B cell (primary cell): Measurements from ENCODE around the gene CD247. TPM values are rescaled to one million over a fixed set of nuclear protein-coding genes. Genes with fewer than 3 reads are reported as not detected.

Experiments used
- ATAC-seq: fragments of 200-7000 bp; cut with Tn5 transposase; one replicate; pipeline ENCODE4 v1.10.0; 2021; ENCODE audit warnings: low read depth, mild to moderate bottlenecking, moderate number of reproducible peaks, moderate library complexity
- CTCF ChIA-PET: fragments of 350-600 bp; sonication (Branson Sonifier 250); formaldehyde crosslinking; loops from one replicate; lab custom pipeline; 2021; ENCODE audit warnings: antibody characterized with exemption, inconsistent platforms; lab: Charles Lee
- POLR2A ChIA-PET: fragments of 350-600 bp; sonication (Branson Sonifier 250); formaldehyde crosslinking; loops from one replicate; lab custom pipeline; 2021; ENCODE audit warnings: antibody characterized with exemption; lab: Charles Lee
- DNase-seq: peaks from one replicate; pipeline ENCODE4 v3.0.0; 2013
- H2AFZ ChIP-seq: 2 replicates; pipeline ENCODE4 v1.6.1; 2012; ENCODE audit warnings: mild to moderate bottlenecking, low read depth, low read length; ENCODE audit not compliant: insufficient read depth, poor library complexity, severe bottlenecking
- H3K27ac ChIP-seq, 2 donors: 1 replicate in 1 of 2; 2 replicates in 1 of 2; pipeline ENCODE4 v1.5.1; 2012 to 2013; ENCODE audit warnings: low read length in 2 of 2, mild to moderate bottlenecking in 2 of 2, moderate library complexity in 1 of 2
- H3K27me3 ChIP-seq, 4 experiments: fragments of 200-600 bp in 1 of 4; sonication (generic) in 1 of 4; replicated peaks in 1 of 4; 1 replicate in 2 of 4; 2 replicates in 2 of 4; pipeline versions ENCODE4 v1.6.1 to v1.7.0; 2013 to 2016; ENCODE audit warnings: low read length in 3 of 4, mild to moderate bottlenecking in 2 of 4, mixed read lengths in 1 of 4, moderate library complexity in 1 of 4; ENCODE audit not compliant: insufficient read depth in 4 of 4, control insufficient read depth in 3 of 4; ENCODE audit errors: control extremely low read depth in 1 of 4
- H3K36me3 ChIP-seq, 2 experiments: replicated peaks in 1 of 2; 1 replicate in 1 of 2; 2 replicates in 1 of 2; pipeline versions ENCODE4 v1.6.1 to v1.7.1; 2013; ENCODE audit warnings: low read length in 1 of 2; ENCODE audit not compliant: insufficient read depth in 2 of 2, control insufficient read depth in 1 of 2; ENCODE audit errors: control extremely low read depth in 1 of 2, extremely low read depth in 1 of 2
- H3K4me1 ChIP-seq, 2 donors: fragments of 200-600 bp in 1 of 2; sonication (generic) in 1 of 2; 1 replicate in 1 of 2; 2 replicates in 1 of 2; pipeline versions ENCODE4 v1.5.1 to v1.6.1; 2013 to 2017; ENCODE audit warnings: low read length in 2 of 2; ENCODE audit not compliant: control insufficient read depth in 2 of 2, insufficient read depth in 2 of 2
- H3K4me2 ChIP-seq: replicated peaks from 2 replicates; pipeline ENCODE3; 2012; ENCODE audit warnings: mild to moderate bottlenecking, low read depth, low read length; ENCODE audit not compliant: poor library complexity, severe bottlenecking
- H3K4me3 ChIP-seq, 5 experiments: fragments of 200-600 bp in 1 of 5; sonication (generic) in 1 of 5; 1 replicate in 3 of 5; 2 replicates in 2 of 5; pipeline versions ENCODE4 v1.5.1 to v1.7.0; 2011 to 2016; ENCODE audit warnings: low read length in 4 of 5, mild to moderate bottlenecking in 4 of 5, low read depth in 2 of 5, control low read depth in 1 of 5, moderate library complexity in 1 of 5; ENCODE audit not compliant: insufficient read depth in 1 of 5; ENCODE audit errors: control extremely low read depth in 1 of 5, extremely low read depth in 1 of 5
- H3K79me2 ChIP-seq: fragments of 200-600 bp; sonication (generic); one replicate; pipeline ENCODE4 v1.6.0; 2016; ENCODE audit warnings: low read length; ENCODE audit not compliant: control insufficient read depth, insufficient read depth
- H3K9ac ChIP-seq: fragments of 200-600 bp; sonication (generic); 2 replicates; pipeline ENCODE4 v1.6.1; 2017; ENCODE audit warnings: mild to moderate bottlenecking, low read length, moderate library complexity
- H3K9me3 ChIP-seq, 3 donors: one replicate each; pipeline versions ENCODE4 v1.6.1 to v1.7.1; 2013; ENCODE audit warnings: low read length in 2 of 3; ENCODE audit not compliant: control insufficient read depth in 2 of 3, insufficient read depth in 1 of 3; ENCODE audit errors: control extremely low read depth in 1 of 3
- H4K20me1 ChIP-seq: 2 replicates; pipeline ENCODE4 v1.6.0; 2012; ENCODE audit warnings: mild to moderate bottlenecking, low read length; ENCODE audit not compliant: insufficient read depth, control insufficient read depth, poor library complexity, severe bottlenecking
- H3K27ac Mint-ChIP-seq: one replicate; pipeline ENCODE4 v1.8.0; 2021; ENCODE audit warnings: mixed read lengths
- H3K27me3 Mint-ChIP-seq: one replicate; pipeline ENCODE4 v1.8.0; 2021; ENCODE audit warnings: mixed read lengths
- H3K4me1 Mint-ChIP-seq: one replicate; pipeline ENCODE4 v1.8.0; 2021; ENCODE audit warnings: mixed read lengths
- H3K4me3 Mint-ChIP-seq: one replicate; pipeline ENCODE4 v1.8.0; 2021; ENCODE audit warnings: mixed read lengths
- H3K9me3 Mint-ChIP-seq: one replicate; pipeline ENCODE4 v1.8.0; 2022; ENCODE audit warnings: mixed read lengths; ENCODE audit not compliant: insufficient read depth
- CTCF ChIP-seq: fragments of 200-600 bp; IDR thresholded peaks from one replicate; pipeline ENCODE4 v1.8.0; 2022; ENCODE audit warnings: antibody characterized with exemption, mild to moderate bottlenecking
- EZH2 ChIP-seq: IDR thresholded peaks from 2 replicates; pipeline ENCODE4 v1.6.1; 2012; ENCODE audit warnings: borderline replicate concordance, low read depth, mild to moderate bottlenecking, moderate library complexity, low read length; ENCODE audit not compliant: insufficient read depth, poor library complexity, severe bottlenecking
- WGBS: methylation state at CpG from one replicate; pipeline ENCODE4 v1.1.5; 2013; ENCODE audit warnings: missing lambda C conversion rate; ENCODE audit not compliant: insufficient coverage; 5-methylcytosine and 5-hydroxymethylcytosine counted together
- intact Hi-C: fragments of 100-400 bp; cut with micrococcal nuclease; formaldehyde crosslinking; loops from one replicate; pipeline ENCODE4 v1.10.0; 2022
- polyA plus RNA-seq: library from polyadenylated mRNA; depleted of rRNA; stranded (reverse); fragments of >200 nt; gene quantifications from 2 replicates; pipeline ENCODE4 v1.2.3, GENCODE V29; 2012
- total RNA-seq, 2 donors: library from RNA; stranded (reverse); fragments of 120-200 nt in 1 of 2; gene quantifications; 1 replicate in 1 of 2; 2 replicates in 1 of 2; pipeline versions ENCODE4 v1.2.3 to v1.2.4, GENCODE V29; 2013 to 2022

CD247 gene
- total and polyA plus RNA-seq, 2 donors (not counting 1 experiment from before 2014, with no cell fraction given), result 2.5 to 10.8 TPM

GRCh38 chr1:167532375-167532774 lies 14.0 kb upstream of the CD247 start:
- TF ChIP-seq EZH2 (no peak), CTCF (no peak)
- H2AFZ ChIP-seq, result no peak overlapping the region
- CTCF ChIA-PET, result interaction anchor here (0.8 to 4.9 kb wide), 29 partner anchors 8 to 623 kb away, joined by 3 to 68 read pairs (median 10); no protein-coding TSS in a partner anchor
- H3K4me3 ChIP-seq, result no peak overlapping the region
- no peaks in the 10 kb centered on the region for H3K79me2 ChIP-seq
- Mint-ChIP-seq H3K27me3 (no peaks in the 10 kb centered on the region), H3K4me3 (no peak overlapping the region), H3K4me1 (peaks cover 2% of the 10 kb centered on the region), H3K27ac (no peak overlapping the region), H3K9me3 (no peaks in the 10 kb centered on the region)
- no peak overlapping the region for H3K4me2 ChIP-seq
- no peak overlapping the region for H3K27ac ChIP-seq
- ATAC-seq (no peak), DNase-seq (no peak)
- H3K4me1 ChIP-seq, result no peaks in the 10 kb centered on the region
- no peaks in the 10 kb centered on the region for H3K36me3 ChIP-seq
- H3K27me3 ChIP-seq, result peaks cover 0 to 4% (median 0%) of the 10 kb centered on the region in 4 experiments
- no peaks in the 10 kb centered on the region for H3K9me3 ChIP-seq
- intact Hi-C loops, result no loop called here
- no peak overlapping the region for H3K9ac ChIP-seq
- no peaks in the 10 kb centered on the region for H4K20me1 ChIP-seq
- POLR2A ChIA-PET, result no interaction called here

GRCh38 chr1:167529829-167530474 lies 11.6 kb upstream of the CD247 start:
- Mint-ChIP-seq H3K27ac (no peak overlapping the region), H3K27me3 (peaks cover 6% of the 10 kb centered on the region), H3K4me3 (no peak overlapping the region), H3K4me1 (no peaks in the 10 kb centered on the region), H3K9me3 (no peaks in the 10 kb centered on the region)
- ATAC-seq (no peak), DNase-seq (no peak)
- ChIA-PET POLR2A (no interaction called here), CTCF (interaction anchor here (0.7 to 1.8 kb wide), 9 partner anchors 11 to 620 kb away, joined by 3 to 8 read pairs (median 4); no protein-coding TSS in a partner anchor)
- H4K20me1 ChIP-seq, result no peaks in the 10 kb centered on the region
- H3K9me3 ChIP-seq, result no peaks in the 10 kb centered on the region
- no peaks in the 10 kb centered on the region for H3K4me1 ChIP-seq
- H3K36me3 ChIP-seq, result no peaks in the 10 kb centered on the region
- H2AFZ ChIP-seq, result no peak overlapping the region
- intact Hi-C loops, result no loop called here
- no peak overlapping the region for H3K4me2 ChIP-seq
- H3K9ac ChIP-seq, result no peak overlapping the region
- no peak overlapping the region for H3K27ac ChIP-seq
- TF ChIP-seq CTCF, result no peak
- H3K27me3 ChIP-seq, result peaks cover 0 to 7% (median 0%) of the 10 kb centered on the region in 4 experiments
- no peaks in the 10 kb centered on the region for H3K79me2 ChIP-seq
- WGBS, result 86% methylated on average over 8 of the region's 8 CpGs
- H3K4me3 ChIP-seq, result no peak overlapping the region
